Right ventricle myocardium inferior (tissue), 1 donor: ENCODE data around the gene KCNN2. TPM values are rescaled to one million over a fixed set of nuclear protein-coding genes. Genes with fewer than 3 reads are reported as not detected.

ENCODE experiments used
- ATAC-seq: fragments of 200-7000 bp; cut with Tn5 transposase; one replicate; pipeline ENCODE4 v1.9.1; 2020; ENCODE audit warnings: mild to moderate bottlenecking, moderate library complexity
- DNase-seq: peaks from one replicate; pipeline ENCODE4 v3.0.0; 2021; ENCODE audit errors: missing footprints
- intact Hi-C: fragments of 100-400 bp; cut with DNase I; formaldehyde crosslinking; loops from one replicate; pipeline ENCODE4 v1.11.0; 2022
- total RNA-seq: library from RNA; stranded (reverse); fragmentation: NEBNext Ultra II Directional; extraction: Animal tissue kit (Norgen Biotek cat#: 25700); gene quantifications from one replicate; pipeline ENCODE4 v1.2.1, GENCODE V29; 2021
- donor health status: DM: no; HTN: yes; CAD: no; lungs with severe emphysema.

The KCNN2 gene
- total RNA-seq, 1 donor from 2014 or later: 9.3 TPM

DNA sequence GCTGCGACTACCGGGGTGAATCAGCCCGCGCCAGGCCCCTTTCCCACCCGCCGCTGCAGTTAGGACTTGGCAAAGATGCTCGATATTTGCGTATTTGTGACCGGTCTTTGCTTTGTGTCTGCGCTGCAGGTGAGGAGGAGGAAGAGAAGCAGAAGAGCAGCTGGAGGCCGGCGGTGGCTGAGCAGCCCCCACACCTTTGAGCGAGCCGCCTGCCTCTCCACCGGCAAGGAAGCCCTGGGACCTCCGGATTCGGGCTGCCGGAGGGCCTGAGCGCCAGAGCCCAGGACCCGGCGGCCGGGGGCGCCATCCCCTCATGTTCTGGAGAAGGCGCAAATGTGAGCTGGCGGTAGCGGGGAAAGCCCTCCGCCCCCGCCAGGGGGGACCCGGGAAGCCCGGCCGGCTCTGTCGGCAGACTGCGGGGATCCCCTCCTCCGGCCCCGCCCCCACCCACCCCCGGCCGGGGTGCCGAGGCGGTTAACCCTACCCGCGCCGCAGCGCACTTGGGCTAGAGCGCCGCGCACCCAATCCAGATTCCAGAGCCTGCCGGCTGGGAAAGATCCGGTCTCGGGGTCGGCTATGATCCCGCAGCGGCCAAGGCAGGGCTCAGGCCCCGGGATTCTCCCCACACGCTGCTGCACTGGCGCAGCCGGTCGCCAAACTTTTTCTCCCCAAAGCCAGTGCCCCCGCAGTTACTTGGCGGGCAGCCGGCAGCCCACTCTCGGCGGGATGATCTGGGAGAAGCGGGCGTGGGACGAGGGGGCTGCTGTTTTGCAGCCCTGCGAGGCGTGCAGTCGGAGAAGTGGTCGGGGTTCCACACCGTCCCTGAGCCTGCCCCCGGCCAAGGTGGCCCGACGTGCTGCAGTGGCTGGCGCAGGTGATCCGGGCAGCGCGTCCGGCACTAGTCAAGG lies 800 bp upstream of the KCNN2 start:
- DNase-seq (peak; percentile 64), ATAC-seq (peak; percentile 47)
- intact Hi-C loops: loop anchor here (10.0 kb wide), 1 partner anchor 84 kb away; no protein-coding TSS in a partner anchor

DNA sequence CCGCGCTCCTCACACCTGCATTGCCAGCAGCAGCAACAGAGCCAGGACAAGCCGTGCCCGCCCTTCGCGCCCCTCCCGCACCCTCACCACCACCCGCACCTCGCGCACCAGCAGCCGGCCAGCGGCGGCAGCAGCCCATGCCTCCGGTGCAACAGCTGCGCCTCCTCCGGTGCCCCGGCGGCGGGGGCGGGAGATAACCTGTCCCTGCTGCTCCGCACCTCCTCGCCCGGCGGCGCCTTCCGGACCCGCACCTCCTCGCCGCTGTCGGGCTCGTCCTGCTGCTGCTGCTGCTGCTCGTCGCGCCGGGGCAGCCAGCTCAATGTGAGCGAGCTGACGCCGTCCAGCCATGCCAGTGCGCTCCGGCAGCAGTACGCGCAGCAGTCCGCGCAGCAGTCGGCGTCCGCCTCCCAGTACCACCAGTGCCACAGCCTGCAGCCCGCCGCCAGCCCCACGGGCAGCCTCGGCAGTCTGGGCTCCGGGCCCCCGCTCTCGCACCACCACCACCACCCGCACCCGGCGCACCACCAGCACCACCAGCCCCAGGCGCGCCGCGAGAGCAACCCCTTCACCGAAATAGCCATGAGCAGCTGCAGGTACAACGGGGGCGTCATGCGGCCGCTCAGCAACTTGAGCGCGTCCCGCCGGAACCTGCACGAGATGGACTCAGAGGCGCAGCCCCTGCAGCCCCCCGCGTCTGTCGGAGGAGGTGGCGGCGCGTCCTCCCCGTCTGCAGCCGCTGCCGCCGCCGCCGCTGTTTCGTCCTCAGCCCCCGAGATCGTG lies 517 bp downstream of the KCNN2 start:
- no peak for DNase-seq
- intact Hi-C loops: loop anchor here (10.0 kb wide), 1 partner anchor 82 kb away; no protein-coding TSS in a partner anchor
- ATAC-seq: peak; percentile 38

DNA sequence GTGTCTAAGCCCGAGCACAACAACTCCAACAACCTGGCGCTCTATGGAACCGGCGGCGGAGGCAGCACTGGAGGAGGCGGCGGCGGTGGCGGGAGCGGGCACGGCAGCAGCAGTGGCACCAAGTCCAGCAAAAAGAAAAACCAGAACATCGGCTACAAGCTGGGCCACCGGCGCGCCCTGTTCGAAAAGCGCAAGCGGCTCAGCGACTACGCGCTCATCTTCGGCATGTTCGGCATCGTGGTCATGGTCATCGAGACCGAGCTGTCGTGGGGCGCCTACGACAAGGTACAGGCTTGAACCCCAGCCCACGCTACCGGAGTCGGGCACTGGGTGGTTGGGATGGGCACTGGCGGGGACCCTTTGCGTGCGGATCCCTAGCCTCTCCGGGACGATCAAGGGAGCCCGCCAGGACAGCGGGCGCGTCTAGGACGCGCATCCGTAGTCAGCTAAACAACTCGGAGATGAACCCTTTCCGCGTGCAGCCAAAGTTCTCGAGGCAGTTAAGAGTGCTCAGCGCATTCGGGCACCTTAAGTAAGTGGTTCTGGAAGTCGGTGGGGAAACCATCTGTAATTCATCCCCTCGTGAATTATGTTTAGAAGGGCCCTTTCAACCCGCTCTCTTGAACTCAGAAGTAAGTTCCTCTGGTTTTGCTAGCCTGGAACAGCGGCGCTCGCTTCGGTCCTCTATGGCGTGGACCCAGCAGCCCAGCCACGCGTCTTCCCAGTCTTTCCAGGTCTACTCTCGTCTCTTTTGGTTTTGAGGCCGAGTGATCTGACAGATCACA lies 1.3 kb downstream of the KCNN2 start:
- intact Hi-C loops: loop anchor here (10.0 kb wide), 1 partner anchor 82 kb away; no protein-coding TSS in a partner anchor
- DNase-seq: peak; percentile 66
- ATAC-seq: no peak

DNA sequence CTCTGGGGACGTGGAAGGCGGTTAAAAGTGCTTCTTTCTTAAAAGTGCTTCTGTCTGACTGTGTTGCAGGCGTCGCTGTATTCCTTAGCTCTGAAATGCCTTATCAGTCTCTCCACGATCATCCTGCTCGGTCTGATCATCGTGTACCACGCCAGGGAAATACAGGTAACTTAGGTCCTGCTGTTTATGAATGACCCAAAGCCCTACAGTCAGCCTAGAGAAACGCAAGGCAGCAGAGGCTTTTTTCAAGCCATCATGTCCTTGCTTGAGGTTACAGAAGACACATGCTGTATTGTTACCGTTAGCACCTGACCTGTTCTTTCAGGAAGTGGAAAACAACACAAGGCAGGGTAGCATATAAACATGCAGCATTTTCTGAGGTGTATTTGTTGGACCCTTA lies 2.0 kb downstream of the KCNN2 start:
- ATAC-seq (no peak), DNase-seq (no peak)
- intact Hi-C loops: loop anchor here (10.0 kb wide), 1 partner anchor 81 kb away; no protein-coding TSS in a partner anchor

DNA sequence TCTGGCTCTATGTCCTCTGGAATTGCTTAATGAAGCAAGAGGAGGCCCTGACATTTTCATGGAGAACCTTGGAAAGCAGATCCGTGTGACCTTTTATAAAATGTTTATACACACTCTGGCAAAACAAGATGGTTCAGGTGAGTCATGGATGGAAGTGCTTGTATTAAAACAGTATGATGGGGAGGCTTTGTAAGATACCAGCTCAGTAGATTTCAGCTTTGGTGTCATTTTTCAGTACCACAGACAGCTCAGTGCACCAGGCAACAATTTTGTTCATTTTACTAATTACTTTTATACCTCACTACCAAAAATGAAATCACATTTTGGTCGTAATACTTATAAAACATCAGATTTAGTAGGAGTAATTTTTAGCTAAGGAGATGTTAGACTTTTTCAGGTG lies 5.2 kb downstream of the KCNN2 start:
- DNase-seq (no peak), ATAC-seq (no peak)
- intact Hi-C loops: loop anchor here (10.0 kb wide), 1 partner anchor 78 kb away; no protein-coding TSS in a partner anchor

DNA sequence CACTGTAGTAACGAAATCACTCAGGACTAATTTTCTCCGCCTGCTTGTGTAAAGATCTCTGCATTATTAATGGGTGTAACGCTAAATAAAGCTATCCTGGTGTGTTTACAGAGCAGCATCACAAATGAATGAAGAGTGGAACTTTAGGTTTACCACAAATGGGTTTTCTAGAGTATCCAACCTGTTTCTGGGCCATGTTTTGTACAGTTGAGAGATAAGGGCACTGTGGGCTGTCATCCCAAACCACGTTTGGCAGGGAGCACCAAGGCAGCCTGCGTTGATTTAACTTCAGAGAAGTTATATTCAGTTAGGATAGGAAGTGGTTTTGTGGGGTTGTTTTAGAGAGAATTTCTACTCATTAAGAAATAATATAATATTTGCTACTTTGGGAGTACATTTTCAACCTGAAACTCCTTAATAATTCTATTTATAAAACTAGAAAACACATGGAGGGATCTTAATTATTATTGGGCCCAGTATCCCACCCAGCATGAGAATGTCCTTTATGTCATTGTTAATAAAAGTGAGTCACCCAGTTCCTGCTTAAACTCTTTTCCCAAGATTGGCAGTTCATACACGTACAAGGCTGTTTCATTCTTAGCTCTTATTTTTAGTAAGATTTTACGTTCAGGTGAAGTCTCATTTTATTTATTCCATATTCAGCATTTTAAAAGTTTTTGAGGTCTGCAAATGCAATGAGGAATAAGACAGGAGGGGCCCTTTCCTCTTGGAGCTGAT lies 8.0 kb downstream of the KCNN2 start:
- ATAC-seq: no peak
- DNase-seq: no peak
- intact Hi-C loops: loop anchor here (10.0 kb wide), 1 partner anchor 75 kb away; no protein-coding TSS in a partner anchor

DNA sequence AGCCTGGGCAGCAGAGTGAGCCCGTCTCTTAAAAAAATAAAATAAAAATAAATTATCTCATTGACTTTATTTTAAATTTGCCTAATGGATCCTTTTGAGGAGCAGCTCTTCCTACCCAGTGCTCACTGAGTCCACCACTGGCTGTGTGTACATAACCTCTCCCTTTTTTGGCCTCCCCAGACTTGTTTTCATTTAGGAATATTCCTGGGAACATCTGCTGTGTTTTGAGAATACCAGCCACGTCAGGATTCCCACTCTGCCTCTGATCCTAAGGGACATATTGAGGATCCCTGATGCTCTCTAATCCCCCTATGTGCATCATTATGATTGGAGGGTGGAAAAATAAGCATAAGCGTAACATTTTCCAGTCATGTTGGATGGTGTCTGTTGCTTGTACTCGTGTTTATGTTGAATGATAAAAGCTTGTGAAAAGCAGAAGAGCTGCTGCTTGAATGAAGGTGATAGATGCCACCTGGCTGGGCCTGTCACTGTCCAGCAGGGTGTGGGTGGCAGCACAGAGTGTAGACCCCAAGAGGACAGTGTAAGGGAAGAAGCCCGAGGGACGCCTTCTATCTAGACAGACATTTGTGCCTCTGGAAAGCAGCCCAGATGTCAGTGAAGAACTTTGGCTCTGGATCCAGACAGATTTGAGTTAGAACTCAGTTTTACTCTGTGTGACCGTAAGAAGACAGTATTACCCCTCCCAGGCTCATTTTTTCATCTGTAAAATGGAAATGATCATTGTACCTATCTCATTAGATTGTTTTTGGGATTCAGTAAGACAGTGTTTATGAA lies 15.4 kb downstream of the KCNN2 start:
- no peak for ATAC-seq
- intact Hi-C loops: no loop called here
- no peak for DNase-seq

DNA sequence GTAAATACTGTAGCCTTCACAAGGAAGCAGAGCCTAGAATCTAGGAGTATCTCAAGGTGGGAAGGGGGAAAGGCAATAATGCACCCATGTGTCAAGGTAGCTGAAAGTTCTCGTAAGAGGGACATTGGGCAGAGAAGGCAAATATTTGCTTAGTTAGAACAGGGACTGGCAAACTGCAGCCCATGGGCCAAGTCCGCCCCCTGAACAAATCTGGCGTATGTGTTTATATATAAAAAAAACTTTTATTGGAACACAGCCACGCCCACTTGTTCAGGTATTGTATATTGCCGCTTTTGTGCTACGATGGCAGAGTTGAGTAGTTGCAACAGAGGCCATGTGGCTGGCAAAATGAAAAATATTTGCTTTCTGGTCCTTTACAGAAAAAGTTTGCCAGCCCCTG lies 16.1 kb downstream of the KCNN2 start:
- ATAC-seq (no peak), DNase-seq (no peak)
- intact Hi-C loops: no loop called here

DNA sequence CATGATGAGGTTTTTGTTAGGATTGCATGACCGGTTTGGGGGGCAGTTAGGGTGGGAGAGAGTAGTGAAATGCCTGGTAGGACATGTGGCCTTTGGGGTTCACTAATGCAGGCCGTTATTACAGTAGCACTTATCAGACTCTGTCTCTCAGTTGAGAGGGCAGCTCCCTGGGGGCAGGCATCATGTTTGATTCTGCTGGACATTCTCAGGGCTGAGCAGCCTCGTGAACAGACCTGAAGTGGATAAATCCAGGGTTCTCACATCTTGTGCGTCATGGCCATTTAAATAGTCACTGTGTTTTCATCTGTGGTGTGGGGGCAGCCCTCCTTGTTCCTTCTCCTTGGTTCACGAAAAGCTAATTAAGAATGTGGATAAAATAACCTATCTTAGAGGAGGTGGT lies 18.9 kb downstream of the KCNN2 start:
- intact Hi-C loops: no loop called here
- ATAC-seq (no peak), DNase-seq (no peak)

DNA sequence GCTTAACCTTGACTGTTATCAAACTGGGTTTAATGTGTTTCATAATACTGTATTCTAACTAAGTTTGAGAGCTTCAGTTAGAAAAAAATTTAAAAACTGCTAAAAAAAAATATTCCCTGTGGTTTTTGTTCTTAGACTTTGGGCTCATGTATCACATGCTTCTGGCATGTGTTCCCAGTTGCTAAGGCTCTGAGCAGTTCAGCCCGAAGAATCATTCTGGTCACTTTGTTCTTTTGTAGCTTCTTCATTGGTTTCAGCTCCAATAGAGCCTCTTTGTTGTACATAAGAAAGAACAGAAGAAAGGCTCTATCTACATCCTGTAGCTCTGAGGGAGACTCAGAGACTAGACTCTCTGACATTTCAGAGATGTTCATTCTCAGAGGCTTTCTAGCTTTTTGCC lies 25.6 kb downstream of the KCNN2 start:
- intact Hi-C loops: no loop called here
- ATAC-seq: no peak
- no peak for DNase-seq

DNA sequence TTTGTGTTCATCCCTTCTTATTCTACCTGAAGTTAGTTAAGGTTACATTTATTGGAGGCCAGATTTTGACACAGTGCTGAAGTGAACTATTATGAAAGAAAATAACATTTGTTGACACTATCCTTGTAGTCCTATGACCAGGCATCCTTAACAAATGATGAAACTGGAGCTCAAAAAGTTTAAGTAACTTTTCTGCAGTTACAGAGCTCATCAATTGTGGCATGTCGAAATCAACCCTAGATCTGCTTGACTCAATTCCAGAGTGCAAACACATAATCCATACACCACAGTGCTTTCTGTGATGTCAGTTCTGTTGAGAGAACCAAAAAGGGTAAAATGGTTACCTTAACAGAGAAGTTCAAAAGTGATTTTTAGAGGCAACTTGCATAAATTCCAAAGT lies 28.6 kb downstream of the KCNN2 start:
- DNase-seq (no peak), ATAC-seq (no peak)
- intact Hi-C loops: no loop called here

DNA sequence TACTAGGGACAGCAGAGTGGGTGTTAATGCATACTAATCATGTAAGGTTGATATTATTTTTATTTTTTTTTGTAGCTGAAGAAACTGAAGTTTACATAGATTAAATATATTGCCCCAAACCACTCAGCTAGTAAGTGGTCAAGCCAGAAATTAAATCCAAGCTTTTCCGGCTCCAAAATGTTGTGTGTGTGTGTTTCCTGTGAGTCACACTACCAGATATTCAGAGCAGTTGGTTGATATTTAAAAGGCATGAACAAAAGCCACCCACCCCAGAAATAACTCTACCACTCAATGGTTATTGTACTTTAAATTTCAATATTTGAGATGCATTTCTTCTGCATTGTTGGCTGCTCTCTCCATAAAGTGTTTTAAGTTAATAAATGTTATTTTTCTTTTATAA lies 29.5 kb downstream of the KCNN2 start:
- ATAC-seq: no peak
- intact Hi-C loops: no loop called here
- DNase-seq: no peak

DNA sequence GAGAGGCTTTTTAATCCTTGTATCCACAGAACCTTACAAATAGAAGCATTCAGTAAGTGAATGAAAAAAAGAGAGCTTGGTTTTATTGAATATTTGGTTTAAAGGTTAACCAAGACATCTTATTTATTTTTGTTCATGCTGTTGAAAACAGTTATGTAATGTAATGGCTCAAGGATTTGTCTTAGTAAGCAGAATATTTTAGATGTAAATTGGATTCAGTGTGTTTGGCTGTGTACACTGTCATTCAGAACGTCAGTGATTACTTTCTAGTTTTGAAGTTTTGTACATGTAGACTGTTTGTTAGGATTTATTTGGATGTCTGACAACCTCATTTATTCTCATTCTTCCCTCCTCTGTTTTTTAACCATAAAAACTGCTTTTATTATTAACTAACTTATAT lies 31.3 kb downstream of the KCNN2 start:
- DNase-seq (no peak), ATAC-seq (no peak)
- intact Hi-C loops: no loop called here

DNA sequence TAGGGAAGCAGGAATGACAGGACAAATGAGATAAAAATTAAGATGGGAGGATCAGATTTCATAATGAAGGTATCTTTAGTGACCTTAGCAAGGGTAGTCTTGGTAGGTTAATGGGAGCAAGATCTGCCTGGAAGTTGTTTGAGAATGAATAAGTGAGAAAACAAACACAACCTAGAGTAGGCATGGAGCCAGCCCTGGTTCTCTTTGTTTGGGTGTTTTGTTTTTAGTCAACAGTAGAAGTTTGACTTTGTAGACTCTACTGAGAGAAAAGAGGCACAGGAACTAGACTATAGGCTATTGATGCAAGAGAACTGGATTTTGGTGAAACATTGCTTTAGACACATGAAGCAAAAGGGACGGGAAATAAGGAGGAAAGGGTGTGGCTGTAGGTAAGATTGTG lies 40.3 kb downstream of the KCNN2 start:
- intact Hi-C loops: no loop called here
- DNase-seq (no peak), ATAC-seq (no peak)

DNA sequence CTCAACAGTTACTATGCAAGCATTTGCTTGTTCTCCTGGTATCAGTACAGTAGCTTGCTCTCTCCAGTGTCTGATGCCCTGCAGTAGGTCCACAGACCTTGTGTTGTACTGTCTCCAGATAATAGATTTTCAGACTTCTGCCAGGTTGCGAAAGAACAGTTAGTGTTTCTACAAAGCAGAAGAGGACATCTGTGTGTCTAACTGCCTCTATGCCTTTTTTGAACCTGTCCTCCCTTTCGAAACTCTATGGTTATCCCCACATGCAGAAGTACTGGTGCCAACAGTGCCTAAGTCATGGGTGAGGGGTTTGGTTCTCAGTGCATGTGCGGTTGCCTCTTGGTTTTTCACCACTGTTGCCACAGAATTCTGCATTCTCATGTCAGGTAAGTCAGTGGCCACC lies 45.9 kb downstream of the KCNN2 start:
- intact Hi-C loops: no loop called here
- DNase-seq (no peak), ATAC-seq (no peak)

DNA sequence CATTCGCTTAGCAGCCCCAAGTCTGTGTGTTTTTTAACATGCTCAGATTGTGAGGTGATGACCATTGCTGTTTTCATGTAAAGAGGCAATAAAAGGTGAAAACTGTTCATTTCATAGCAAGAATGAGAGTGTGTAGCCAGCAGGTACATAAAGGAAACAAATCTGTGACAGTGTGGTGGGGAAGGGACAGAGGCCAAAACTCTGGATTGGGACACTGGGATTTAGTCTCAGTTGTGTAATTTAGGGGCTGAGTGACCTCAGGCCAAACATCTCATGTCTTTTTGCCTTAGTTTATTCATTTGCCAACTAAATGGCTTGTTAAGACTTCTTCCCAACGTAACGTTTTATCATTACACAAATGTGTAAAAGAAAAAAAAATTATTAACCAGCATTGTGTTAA lies 47.0 kb downstream of the KCNN2 start:
- ATAC-seq (no peak), DNase-seq (no peak)
- intact Hi-C loops: no loop called here

DNA sequence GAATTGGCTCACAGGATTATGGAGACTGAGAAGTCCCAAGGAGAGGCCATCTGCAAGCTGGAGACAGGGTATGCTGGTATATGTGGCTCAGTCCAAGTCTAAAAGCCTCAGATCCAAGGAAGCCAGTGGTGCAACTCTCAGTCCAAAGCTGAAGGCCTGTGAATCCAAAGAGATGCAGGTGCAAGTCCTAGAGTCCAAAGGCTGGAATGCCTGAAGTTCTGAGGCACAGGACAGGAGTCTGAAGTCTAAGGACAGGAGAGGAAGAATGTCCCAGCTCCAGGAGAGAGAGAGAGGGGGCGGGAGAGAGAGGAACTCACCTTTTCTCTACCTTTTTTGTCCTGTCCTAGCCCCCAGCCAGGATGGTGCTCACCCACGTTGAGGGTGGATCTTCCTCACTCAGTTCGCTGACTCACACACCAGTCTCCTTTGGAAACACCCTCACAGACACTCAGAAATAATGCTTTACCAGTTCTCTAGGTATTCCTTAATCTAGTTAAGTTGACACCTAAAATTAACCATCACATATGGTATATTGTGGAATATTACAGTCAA lies 49.6 kb downstream of the KCNN2 start:
- intact Hi-C loops: no loop called here
- DNase-seq (no peak), ATAC-seq (no peak)
